H9 (cell line): Measurements from ENCODE around the gene TRIM44. TPM values are rescaled to one million over a fixed set of nuclear protein-coding genes. Genes with fewer than 3 reads are reported as not detected.

Source experiments
- DNase-seq: peaks from one replicate; pipeline ENCODE4 v3.0.0-alpha.2; 2017
- H2AFZ ChIP-seq: one replicate; pipeline ENCODE4 v1.6.1; 2013; ENCODE audit warnings: mild to moderate bottlenecking, low read length, control low read depth, moderate library complexity
- H2AK5ac ChIP-seq: 2 replicates; pipeline ENCODE4 v1.6.1; 2013; ENCODE audit warnings: low read length, control low read depth, mixed read lengths; ENCODE audit not compliant: insufficient read length
- H2BK120ac ChIP-seq: one replicate; pipeline ENCODE4 v1.6.1; 2013; ENCODE audit warnings: low read depth, mild to moderate bottlenecking, low read length, control low read depth, inconsistent platforms; ENCODE audit not compliant: poor library complexity, severe bottlenecking
- H2BK12ac ChIP-seq: 2 replicates; pipeline ENCODE4 v1.6.1; 2013; ENCODE audit warnings: low read length, control low read depth, mixed read lengths, low read depth; ENCODE audit not compliant: insufficient read length
- H2BK15ac ChIP-seq: 2 replicates; pipeline ENCODE4 v1.6.1; 2013; ENCODE audit warnings: low read depth, low read length, control low read depth
- H2BK20ac ChIP-seq: one replicate; pipeline ENCODE4 v1.6.1; 2013; ENCODE audit warnings: low read depth, mild to moderate bottlenecking, low read length, control low read depth, inconsistent platforms; ENCODE audit not compliant: poor library complexity, severe bottlenecking
- H2BK5ac ChIP-seq: 2 replicates; pipeline ENCODE4 v1.6.1; 2013; ENCODE audit warnings: low read length, control low read depth, mixed read lengths; ENCODE audit not compliant: insufficient read length
- H3K14ac ChIP-seq: 2 replicates; pipeline ENCODE4 v1.6.1; 2013; ENCODE audit warnings: low read length, control low read depth; ENCODE audit not compliant: insufficient read depth
- H3K18ac ChIP-seq: 2 replicates; pipeline ENCODE4 v1.6.1; 2013; ENCODE audit warnings: low read depth, mild to moderate bottlenecking, mixed read lengths, low read length, control low read depth; ENCODE audit not compliant: insufficient read length
- H3K23ac ChIP-seq: 2 replicates; pipeline ENCODE4 v1.6.1; 2013; ENCODE audit warnings: low read length, control low read depth, mixed read lengths, low read depth; ENCODE audit not compliant: insufficient read length
- H3K23me2 ChIP-seq: 2 replicates; pipeline ENCODE4 v1.6.1; 2013; ENCODE audit warnings: low read depth, mild to moderate bottlenecking, mixed read lengths, low read length, control low read depth; ENCODE audit not compliant: insufficient read length, poor library complexity, severe bottlenecking
- H3K27ac ChIP-seq: 2 replicates; pipeline ENCODE4 v1.5.1; 2013; ENCODE audit warnings: low read length, control low read depth, mixed read lengths, low read depth; ENCODE audit not compliant: insufficient read length
- H3K27me3 ChIP-seq: 2 replicates; pipeline ENCODE4 v1.6.1; 2013; ENCODE audit warnings: low read length, control low read depth, inconsistent platforms; ENCODE audit not compliant: insufficient read depth
- H3K4ac ChIP-seq: 2 replicates; pipeline ENCODE4 v1.6.1; 2013; ENCODE audit warnings: low read depth, mild to moderate bottlenecking, control low read depth, inconsistent platforms, low read length, moderate library complexity
- H3K4me1 ChIP-seq: 2 replicates; pipeline ENCODE4 v1.6.1; 2013; ENCODE audit warnings: low read length, control low read depth, inconsistent platforms; ENCODE audit not compliant: insufficient read depth
- H3K4me2 ChIP-seq: 2 replicates; pipeline ENCODE4 v1.6.1; 2013; ENCODE audit warnings: low read length, control low read depth, mixed read lengths; ENCODE audit not compliant: insufficient read length, insufficient read depth
- H3K56ac ChIP-seq: 2 replicates; pipeline ENCODE4 v1.6.1; 2013; ENCODE audit warnings: low read depth, mild to moderate bottlenecking, mixed read lengths, low read length, control low read depth; ENCODE audit not compliant: insufficient read length
- H3K79me1 ChIP-seq: 2 replicates; pipeline ENCODE4 v1.6.1; 2013; ENCODE audit warnings: low read depth, mild to moderate bottlenecking, moderate library complexity, low read length, control low read depth, inconsistent platforms; ENCODE audit not compliant: insufficient read depth, poor library complexity, severe bottlenecking
- H3K79me2 ChIP-seq: 2 replicates; pipeline ENCODE4 v1.6.1; 2013; ENCODE audit warnings: low read length, control low read depth, inconsistent platforms; ENCODE audit not compliant: insufficient read depth
- H3K9ac ChIP-seq: 2 replicates; pipeline ENCODE4 v1.6.1; 2013; ENCODE audit warnings: low read length, control low read depth, mixed read lengths; ENCODE audit not compliant: insufficient read length; ENCODE audit errors: extremely low read depth
- H3K9me3 ChIP-seq: one replicate; pipeline ENCODE4 v1.6.1; 2013; ENCODE audit warnings: low read depth, low read length, inconsistent platforms; ENCODE audit not compliant: control insufficient read depth
- H3T11ph ChIP-seq: one replicate; pipeline ENCODE4 v1.6.1; 2013; ENCODE audit warnings: mild to moderate bottlenecking, low read length, control low read depth, inconsistent platforms
- H4K20me1 ChIP-seq: one replicate; pipeline ENCODE4 v1.6.1; 2013; ENCODE audit not compliant: control insufficient read depth, insufficient read length, insufficient read depth
- H4K5ac ChIP-seq: 2 replicates; pipeline ENCODE4 v1.6.1; 2013; ENCODE audit warnings: low read depth, mild to moderate bottlenecking, mixed read lengths, low read length, control low read depth; ENCODE audit not compliant: insufficient read length
- H4K8ac ChIP-seq: replicated peaks from 2 replicates; pipeline ENCODE4 v1.6.1; 2013; ENCODE audit warnings: low read length, control low read depth, mixed read lengths, low read depth; ENCODE audit not compliant: insufficient read length
- H4K91ac ChIP-seq: 2 replicates; pipeline ENCODE4 v1.6.1; 2013; ENCODE audit warnings: low read depth, mild to moderate bottlenecking, moderate library complexity, mixed read lengths, low read length, control low read depth; ENCODE audit not compliant: insufficient read length
- H3K27ac Mint-ChIP-seq, 3 experiments: 2 replicates in 2 of 3; 3 replicates in 1 of 3; pipeline ENCODE4 v1.8.0; 2020 to 2021; ENCODE audit warnings: mixed read lengths in 3 of 3, mild to moderate bottlenecking in 1 of 3, moderate library complexity in 1 of 3
- H3K27me3 Mint-ChIP-seq: 2 replicates; pipeline ENCODE4 v1.8.0; 2021; ENCODE audit warnings: low read depth, mild to moderate bottlenecking, moderate library complexity, mixed read lengths
- H3K36me3 Mint-ChIP-seq, 3 experiments: 2 replicates in 2 of 3; 3 replicates in 1 of 3; pipeline ENCODE4 v1.8.0; 2020 to 2021; ENCODE audit warnings: low read depth in 3 of 3, mixed read lengths in 3 of 3; ENCODE audit not compliant: insufficient read depth in 1 of 3
- H3K4me1 Mint-ChIP-seq, 2 experiments: 2 replicates each; pipeline ENCODE4 v1.8.0; 2020; ENCODE audit warnings: mixed read lengths in 2 of 2
- H3K4me3 Mint-ChIP-seq, 2 experiments: 2 replicates in 1 of 2; 3 replicates in 1 of 2; pipeline ENCODE4 v1.8.0; 2020 to 2021; ENCODE audit warnings: mild to moderate bottlenecking in 2 of 2, mixed read lengths in 2 of 2, moderate library complexity in 1 of 2
- H3K9me3 Mint-ChIP-seq, 2 experiments: 2 replicates in 1 of 2; 3 replicates in 1 of 2; pipeline ENCODE4 v1.8.0; 2020; ENCODE audit warnings: mild to moderate bottlenecking in 2 of 2, mixed read lengths in 2 of 2, moderate library complexity in 1 of 2
- CTCF ChIP-seq: fragments of 200-600 bp; sonication (generic); conservative IDR thresholded peaks from 3 replicates; pipeline ENCODE4 v1.8.0; 2021; ENCODE audit warnings: antibody characterized with exemption, mild to moderate bottlenecking
- WGBS: extraction: QIAGEN DNeasy Blood & Tissue Kit; methylation state at CpG from one replicate; pipeline ENCODE4 v1.1.7; 2013; ENCODE audit warnings: missing lambda C conversion rate, low lambda C conversion rate, mixed read lengths; ENCODE audit not compliant: insufficient read length; ENCODE audit errors: extremely low coverage; 5-methylcytosine and 5-hydroxymethylcytosine counted together
- total RNA-seq: library from RNA; stranded (reverse); gene quantifications from 2 replicates; pipeline ENCODE4 v1.2.1, GENCODE V29; 2021

The TRIM44 gene
- total RNA-seq, 1 experiment from 2014 or later = 37.7 TPM

GRCh38 chr11:35802221-35802620 lies 139.6 kb downstream of the TRIM44 start:
- Histone ChIP-seq H3T11ph (no peak overlapping the region), H4K91ac (no peak overlapping the region), H3K79me2 (no peaks in the 10 kb centered on the region), H2AK5ac (peak overlapping the region; percentile 75), H3K4me1 (no peaks in the 10 kb centered on the region), H3K23me2 (no peaks in the 10 kb centered on the region), H3K23ac (no peak overlapping the region), H3K79me1 (no peaks in the 10 kb centered on the region), H3K4me2 (no peak overlapping the region), H3K9ac (no peak overlapping the region), H2BK5ac (no peak overlapping the region), H2BK20ac (no peak overlapping the region), H3K4ac (no peak overlapping the region), H3K9me3 (no peaks in the 10 kb centered on the region), H4K8ac (no peak overlapping the region), H3K18ac (no peak overlapping the region), H2BK120ac (no peak overlapping the region), H4K20me1 (no peaks in the 10 kb centered on the region), H2BK12ac (no peak overlapping the region), H3K27me3 (no peaks in the 10 kb centered on the region), H3K56ac (no peak overlapping the region), H3K27ac (no peak overlapping the region), H2AFZ (no peak overlapping the region), H2BK15ac (no peak overlapping the region), H4K5ac (no peak overlapping the region), H3K14ac (no peak overlapping the region)
- no peaks in the 10 kb centered on the region for H3K27me3 Mint-ChIP-seq
- no peak for DNase-seq
- peaks cover 0 to 8% (median 3%) of the 10 kb centered on the region in 3 experiments; a peak in 4 of 7 replicates for H3K36me3 Mint-ChIP-seq
- H3K4me1 Mint-ChIP-seq = peaks cover 7 to 9% of the 10 kb centered on the region in 2 experiments; a peak in 3 of 4 replicates
- no CpG with 5 or more reads among the region's 3 CpGs for WGBS
- TF ChIP-seq CTCF = no peak
- no peak overlapping the region for H3K4me3 Mint-ChIP-seq
- H3K27ac Mint-ChIP-seq = no peak overlapping the region
- H3K9me3 Mint-ChIP-seq = no peaks in the 10 kb centered on the region; a peak in 1 of 5 replicates
